Esophagus muscularis mucosa (tissue), 4 donors: Measurements from ENCODE around the gene MS4A1.

Source experiments
- EP300 ChIP-seq: sonication (generic); formaldehyde crosslinking; IDR thresholded peaks from one replicate; pipeline ENCODE4 v1.6.1; 2017; ENCODE audit warnings: antibody characterized with exemption
- POLR2A ChIP-seq: fragments of 450-650 bp; IDR thresholded peaks from one replicate; pipeline ENCODE4 v1.6.1; 2017; ENCODE audit warnings: antibody characterized with exemption, moderate library complexity, mild to moderate bottlenecking, low read depth
- TF ChIP-seq, protein P1 (sequence below), 3 experiments: fragments of 200-600 bp in 2 of 3; fragments of 450-650 bp in 1 of 3; sonication (generic) in 2 of 3; IDR thresholded peaks; one replicate each; pipeline ENCODE4 v1.5.1; 2017 to 2019; ENCODE audit warnings: antibody characterized with exemption in 3 of 3, mild to moderate bottlenecking in 2 of 3, moderate library complexity in 1 of 3

DNA sequence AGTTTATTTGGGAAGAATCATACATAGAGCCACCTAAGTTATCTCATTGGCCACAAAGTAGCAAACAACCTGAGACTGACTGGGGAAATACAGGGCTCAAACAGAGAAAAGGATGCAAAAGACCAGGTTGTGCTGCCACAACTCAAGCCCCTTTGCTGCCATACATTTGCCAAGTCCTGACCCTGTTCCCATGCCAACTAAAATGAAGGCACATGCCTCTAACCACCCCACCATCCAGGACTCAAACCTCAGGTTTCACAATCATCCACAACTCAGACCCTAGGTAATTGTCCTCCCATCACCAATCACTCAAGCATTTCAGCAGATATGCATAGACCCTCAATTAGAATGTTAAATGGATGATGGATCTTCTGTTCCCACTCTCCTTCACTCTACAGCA is 1.4 kb upstream of the MS4A1 start:
- TF ChIP-seq, protein P1, sequence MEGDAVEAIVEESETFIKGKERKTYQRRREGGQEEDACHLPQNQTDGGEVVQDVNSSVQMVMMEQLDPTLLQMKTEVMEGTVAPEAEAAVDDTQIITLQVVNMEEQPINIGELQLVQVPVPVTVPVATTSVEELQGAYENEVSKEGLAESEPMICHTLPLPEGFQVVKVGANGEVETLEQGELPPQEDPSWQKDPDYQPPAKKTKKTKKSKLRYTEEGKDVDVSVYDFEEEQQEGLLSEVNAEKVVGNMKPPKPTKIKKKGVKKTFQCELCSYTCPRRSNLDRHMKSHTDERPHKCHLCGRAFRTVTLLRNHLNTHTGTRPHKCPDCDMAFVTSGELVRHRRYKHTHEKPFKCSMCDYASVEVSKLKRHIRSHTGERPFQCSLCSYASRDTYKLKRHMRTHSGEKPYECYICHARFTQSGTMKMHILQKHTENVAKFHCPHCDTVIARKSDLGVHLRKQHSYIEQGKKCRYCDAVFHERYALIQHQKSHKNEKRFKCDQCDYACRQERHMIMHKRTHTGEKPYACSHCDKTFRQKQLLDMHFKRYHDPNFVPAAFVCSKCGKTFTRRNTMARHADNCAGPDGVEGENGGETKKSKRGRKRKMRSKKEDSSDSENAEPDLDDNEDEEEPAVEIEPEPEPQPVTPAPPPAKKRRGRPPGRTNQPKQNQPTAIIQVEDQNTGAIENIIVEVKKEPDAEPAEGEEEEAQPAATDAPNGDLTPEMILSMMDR (IDR thresholded peaks at IDR 0.05) = no peak
- no peak for TF ChIP-seq EP300
- no peak for TF ChIP-seq POLR2A
